ENCODE data around the gene TMC4.
"Not testable (repeated sequence)": the region's sequence is repeated elsewhere in the genome, so short reads cannot be mapped to it uniquely, and the experiment has no call there.

DNA sequence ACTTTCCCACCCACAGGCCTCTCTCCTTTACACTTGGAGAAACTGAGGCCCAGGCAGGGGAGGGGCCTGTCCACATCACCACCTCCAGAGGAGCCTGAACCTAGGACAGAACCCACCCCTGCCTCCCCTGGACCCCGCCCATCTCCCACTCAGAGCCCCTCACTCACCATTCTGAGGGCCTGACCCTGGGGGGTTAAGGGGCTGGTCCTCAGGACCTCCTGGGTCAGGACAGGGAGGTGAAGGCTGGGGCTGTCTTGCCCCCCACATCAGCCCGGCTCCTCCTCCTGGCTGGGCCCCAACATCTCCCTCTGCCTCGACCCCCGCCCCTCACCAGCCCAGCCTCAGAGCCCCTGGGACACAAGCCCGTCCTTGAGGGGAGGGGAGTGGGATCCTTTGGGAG is 46.7 kb upstream of the TMC4 start:
- TF ChIP-seq RAD21 (conservative IDR thresholded peaks at IDR 0.05); TAF1 (IDR thresholded peaks at IDR 0.05; ENCODE audit: low read depth); EP300 (conservative IDR thresholded peaks at IDR 0.05; ENCODE audit: poor library complexity, severe bottlenecking); POLR2AphosphoS5 (IDR thresholded peaks at IDR 0.05); EZH2 (IDR thresholded peaks at IDR 0.05; ENCODE audit: borderline replicate concordance, insufficient read depth, low read length, poor library complexity, severe bottlenecking); REST (IDR thresholded peaks at IDR 0.05; ENCODE audit: borderline replicate concordance); MXI1 (conservative IDR thresholded peaks at IDR 0.05; ENCODE audit: poor library complexity, severe bottlenecking): not testable (repeated sequence)
- TF ChIP-seq, protein P1, sequence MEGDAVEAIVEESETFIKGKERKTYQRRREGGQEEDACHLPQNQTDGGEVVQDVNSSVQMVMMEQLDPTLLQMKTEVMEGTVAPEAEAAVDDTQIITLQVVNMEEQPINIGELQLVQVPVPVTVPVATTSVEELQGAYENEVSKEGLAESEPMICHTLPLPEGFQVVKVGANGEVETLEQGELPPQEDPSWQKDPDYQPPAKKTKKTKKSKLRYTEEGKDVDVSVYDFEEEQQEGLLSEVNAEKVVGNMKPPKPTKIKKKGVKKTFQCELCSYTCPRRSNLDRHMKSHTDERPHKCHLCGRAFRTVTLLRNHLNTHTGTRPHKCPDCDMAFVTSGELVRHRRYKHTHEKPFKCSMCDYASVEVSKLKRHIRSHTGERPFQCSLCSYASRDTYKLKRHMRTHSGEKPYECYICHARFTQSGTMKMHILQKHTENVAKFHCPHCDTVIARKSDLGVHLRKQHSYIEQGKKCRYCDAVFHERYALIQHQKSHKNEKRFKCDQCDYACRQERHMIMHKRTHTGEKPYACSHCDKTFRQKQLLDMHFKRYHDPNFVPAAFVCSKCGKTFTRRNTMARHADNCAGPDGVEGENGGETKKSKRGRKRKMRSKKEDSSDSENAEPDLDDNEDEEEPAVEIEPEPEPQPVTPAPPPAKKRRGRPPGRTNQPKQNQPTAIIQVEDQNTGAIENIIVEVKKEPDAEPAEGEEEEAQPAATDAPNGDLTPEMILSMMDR (IDR thresholded peaks at IDR 0.05; ENCODE audit: poor library complexity, severe bottlenecking) = not testable (repeated sequence)

All from neural cell (in vitro differentiated cells).